ENCODE measurements around the gene ASTN1.

The ASTN1 gene

GRCh38 chr1:177183836-177184235 lies 19.3 kb upstream of the ASTN1 start:
- Histone ChIP-seq H3K36me3 (ENCODE audit: control insufficient read depth, insufficient read depth, low read length) (no peaks in the 10 kb centered on the region), H3K9me3 (ENCODE audit: control insufficient read depth, insufficient read depth, low read depth, low read length) (no peaks in the 10 kb centered on the region), H3K4me1 (ENCODE audit: control insufficient read depth, insufficient read depth, low read length) (peaks cover 10% of the 10 kb centered on the region; the same call in 1 of the 2 replicates), H3K27ac (ENCODE audit: low read depth, low read length) (no peak overlapping the region), H3K27me3 (ENCODE audit: control insufficient read depth, insufficient read depth, low read length) (peaks cover 38% of the 10 kb centered on the region), H3K9ac (ENCODE audit: low read length) (no peak overlapping the region), H3K4me3 (ENCODE audit: low read depth, low read length) (no peak overlapping the region)

GRCh38 chr1:177181631-177182291 lies 17.2 kb upstream of the ASTN1 start:
- H3K9ac ChIP-seq (ENCODE audit: low read length) = no peak overlapping the region

GRCh38 chr1:177181280-177181630 lies 16.7 kb upstream of the ASTN1 start:
- Histone ChIP-seq H3K4me1 (ENCODE audit: control insufficient read depth, insufficient read depth, low read length) (peaks cover 10% of the 10 kb centered on the region; the same call in 1 of the 2 replicates), H3K9me3 (ENCODE audit: control insufficient read depth, insufficient read depth, low read depth, low read length) (no peaks in the 10 kb centered on the region), H3K4me3 (ENCODE audit: low read depth, low read length) (peak overlapping the region; percentile 60), H3K36me3 (ENCODE audit: control insufficient read depth, insufficient read depth, low read length) (no peaks in the 10 kb centered on the region), H3K27me3 (ENCODE audit: control insufficient read depth, insufficient read depth, low read length) (peaks cover 62% of the 10 kb centered on the region), H3K9ac (ENCODE audit: low read length) (no peak overlapping the region), H3K27ac (ENCODE audit: low read depth, low read length) (no peak overlapping the region)

More at GRCh38 chr1:177181631-177182291, 17.2 kb upstream of the ASTN1 start:
- Histone ChIP-seq H3K4me3 (ENCODE audit: low read depth, low read length) (peak overlapping the region; percentile 60), H3K27me3 (ENCODE audit: control insufficient read depth, insufficient read depth, low read length) (peaks cover 59% of the 10 kb centered on the region), H3K36me3 (ENCODE audit: control insufficient read depth, insufficient read depth, low read length) (no peaks in the 10 kb centered on the region), H3K9me3 (ENCODE audit: control insufficient read depth, insufficient read depth, low read depth, low read length) (no peaks in the 10 kb centered on the region), H3K4me1 (ENCODE audit: control insufficient read depth, insufficient read depth, low read length) (peaks cover 10% of the 10 kb centered on the region; the same call in 1 of the 2 replicates), H3K27ac (ENCODE audit: low read depth, low read length) (no peak overlapping the region)

- Histone ChIP-seq H3K4me3 (ENCODE audit: low read depth, low read length) (no peak overlapping the region), H3K9me3 (ENCODE audit: control insufficient read depth, insufficient read depth, low read depth, low read length) (no peaks in the 10 kb centered on the region), H3K36me3 (ENCODE audit: control insufficient read depth, insufficient read depth, low read length) (no peaks in the 10 kb centered on the region), H3K27ac (ENCODE audit: low read depth, low read length) (no peak overlapping the region), H3K9ac (ENCODE audit: low read length) (no peak overlapping the region), H3K27me3 (ENCODE audit: control insufficient read depth, insufficient read depth, low read length) (peaks cover 98% of the 10 kb centered on the region), H3K4me1 (ENCODE audit: control insufficient read depth, insufficient read depth, low read length) (peaks cover 3% of the 10 kb centered on the region; the same call in 1 of the 2 replicates)
Observed at GRCh38 chr1:177174921-177175634, 10.6 kb upstream of the ASTN1 start.

GRCh38 chr1:177173976-177174375 lies 9.5 kb upstream of the ASTN1 start:
- H3K36me3 ChIP-seq (ENCODE audit: control insufficient read depth, insufficient read depth, low read length) = no peaks in the 10 kb centered on the region
- no peak overlapping the region for H3K27ac ChIP-seq (ENCODE audit: low read depth, low read length)
- H3K9me3 ChIP-seq (ENCODE audit: control insufficient read depth, insufficient read depth, low read depth, low read length) = no peaks in the 10 kb centered on the region
- H3K4me3 ChIP-seq (ENCODE audit: low read depth, low read length) = no peak overlapping the region
- H3K4me1 ChIP-seq (ENCODE audit: control insufficient read depth, insufficient read depth, low read length) = peaks cover 3% of the 10 kb centered on the region; the same call in 1 of the 2 replicates
- H3K9ac ChIP-seq (ENCODE audit: low read length) = no peak overlapping the region
- H3K27me3 ChIP-seq (ENCODE audit: control insufficient read depth, insufficient read depth, low read length) = peaks cover 98% of the 10 kb centered on the region

GRCh38 chr1:177172866-177173265 lies 8.4 kb upstream of the ASTN1 start:
- Histone ChIP-seq H3K27me3 (ENCODE audit: control insufficient read depth, insufficient read depth, low read length) (peaks cover 98% of the 10 kb centered on the region), H3K27ac (ENCODE audit: low read depth, low read length) (no peak overlapping the region), H3K36me3 (ENCODE audit: control insufficient read depth, insufficient read depth, low read length) (no peaks in the 10 kb centered on the region), H3K4me3 (ENCODE audit: low read depth, low read length) (no peak overlapping the region), H3K4me1 (ENCODE audit: control insufficient read depth, insufficient read depth, low read length) (peaks cover 3% of the 10 kb centered on the region; the same call in 1 of the 2 replicates), H3K9me3 (ENCODE audit: control insufficient read depth, insufficient read depth, low read depth, low read length) (no peaks in the 10 kb centered on the region), H3K9ac (ENCODE audit: low read length) (no peak overlapping the region)

- H3K27me3 ChIP-seq (ENCODE audit: control insufficient read depth, insufficient read depth, low read length) = peaks cover 98% of the 10 kb centered on the region
- no peaks in the 10 kb centered on the region for H3K9me3 ChIP-seq (ENCODE audit: control insufficient read depth, insufficient read depth, low read depth, low read length)
- H3K9ac ChIP-seq (ENCODE audit: low read length) = no peak overlapping the region
- H3K27ac ChIP-seq (ENCODE audit: low read depth, low read length) = no peak overlapping the region
- H3K4me3 ChIP-seq (ENCODE audit: low read depth, low read length) = no peak overlapping the region
- H3K4me1 ChIP-seq (ENCODE audit: control insufficient read depth, insufficient read depth, low read length) = peaks cover 3% of the 10 kb centered on the region; the same call in 1 of the 2 replicates
- H3K36me3 ChIP-seq (ENCODE audit: control insufficient read depth, insufficient read depth, low read length) = no peaks in the 10 kb centered on the region
Observed at GRCh38 chr1:177172272-177172671, 7.8 kb upstream of the ASTN1 start.

- Histone ChIP-seq H3K27me3 (ENCODE audit: control insufficient read depth, insufficient read depth, low read length) (peaks cover 98% of the 10 kb centered on the region), H3K4me3 (ENCODE audit: low read depth, low read length) (peak overlapping the region; percentile 67), H3K27ac (ENCODE audit: low read depth, low read length) (no peak overlapping the region), H3K9me3 (ENCODE audit: control insufficient read depth, insufficient read depth, low read depth, low read length) (no peaks in the 10 kb centered on the region), H3K4me1 (ENCODE audit: control insufficient read depth, insufficient read depth, low read length) (peaks cover 3% of the 10 kb centered on the region; the same call in 1 of the 2 replicates), H3K9ac (ENCODE audit: low read length) (no peak overlapping the region), H3K36me3 (ENCODE audit: control insufficient read depth, insufficient read depth, low read length) (no peaks in the 10 kb centered on the region)
Observed at GRCh38 chr1:177171536-177172123, 7.1 kb upstream of the ASTN1 start.

GRCh38 chr1:177170756-177171535 lies 6.4 kb upstream of the ASTN1 start, which contains the start of gene BRINP2:
Gene BRINP2 (plus strand): TSS chr1:177170958. CDS start chr1:177229877, 58,919 bp downstream.
- H3K27ac ChIP-seq (ENCODE audit: low read depth, low read length) = no peak within 1 kb of the TSS
- peaks cover 100% of the 10 kb centered on the region for H3K27me3 ChIP-seq (ENCODE audit: control insufficient read depth, insufficient read depth, low read length)
- peaks cover 3% of the 10 kb centered on the region; the same call in 1 of the 2 replicates for H3K4me1 ChIP-seq (ENCODE audit: control insufficient read depth, insufficient read depth, low read length)
- no peak within 1 kb of the TSS for H3K9ac ChIP-seq (ENCODE audit: low read length)
- H3K4me3 ChIP-seq (ENCODE audit: low read depth, low read length) = peak within 1 kb of the TSS; percentile 67
- H3K9me3 ChIP-seq (ENCODE audit: control insufficient read depth, insufficient read depth, low read depth, low read length) = no peaks in the 10 kb centered on the region
- H3K36me3 ChIP-seq (ENCODE audit: control insufficient read depth, insufficient read depth, low read length) = no peaks in the 10 kb centered on the region

- Histone ChIP-seq H3K9me3 (ENCODE audit: control insufficient read depth, insufficient read depth, low read depth, low read length) (no peaks in the 10 kb centered on the region), H3K9ac (ENCODE audit: low read length) (peak overlapping the region; percentile 22), H3K27ac (ENCODE audit: low read depth, low read length) (no peak overlapping the region), H3K4me1 (ENCODE audit: control insufficient read depth, insufficient read depth, low read length) (no peaks in the 10 kb centered on the region), H3K36me3 (ENCODE audit: control insufficient read depth, insufficient read depth, low read length) (no peaks in the 10 kb centered on the region), H3K4me3 (ENCODE audit: low read depth, low read length) (peak overlapping the region; percentile 97), H3K27me3 (ENCODE audit: control insufficient read depth, insufficient read depth, low read length) (peaks cover 96% of the 10 kb centered on the region)
Observed at GRCh38 chr1:177165069-177165439, 542 bp upstream of the ASTN1 start.

All from HUES6 (cell line).